ENCODE data around the gene SDHA. TPM values are rescaled to one million over a fixed set of nuclear protein-coding genes. Genes with fewer than 3 reads are reported as not detected.

SDHA gene
- total RNA-seq, 1 experiment from 2014 or later: 134 TPM

- TF ChIP-seq ZNF274 (IDR thresholded peaks at IDR 0.05; ENCODE audit: low read depth, low read length) (no peak), EZH2phosphoT487 (IDR thresholded peaks at IDR 0.05; ENCODE audit: borderline replicate concordance) (no peak)
- POLR2A ChIA-PET: no interaction called here
- DNase-seq (ENCODE audit: low read depth, low spot score) (no peak), ATAC-seq (no peak)
- H4K20me1 ChIP-seq (ENCODE audit: insufficient read depth): no peaks in the 10 kb centered on the region
- H2AFZ ChIP-seq (ENCODE audit: low read depth, low read length, poor library complexity, severe bottlenecking): no peak overlapping the region
- H3K9ac ChIP-seq (ENCODE audit: low read length): no peak overlapping the region
- no peaks in the 10 kb centered on the region for H3K4me1 ChIP-seq (ENCODE audit: control insufficient read depth in 1 of 2, insufficient read depth in 2 of 2, low read length in 2 of 2)
- H3K79me2 ChIP-seq (ENCODE audit: insufficient read depth, low read length): peaks cover 20% of the 10 kb centered on the region; the same call in 1 of the 2 replicates
- H3K27me3 ChIP-seq (ENCODE audit: insufficient read depth, low read length): no peaks in the 10 kb centered on the region
- H3K36me3 ChIP-seq (ENCODE audit: control insufficient read depth in 1 of 2, insufficient read depth in 2 of 2, low read length in 2 of 2): peaks cover 0 to 7% of the 10 kb centered on the region in 2 experiments; a peak in 2 of 4 replicates
- RAD21 ChIA-PET (ENCODE audit: low non-redundant PET in 1 of 2, low total read pairs in 2 of 2, uncharacterized antibody in 2 of 2, unreplicated experiment in 2 of 2): no interaction called here
- H3K4me2 ChIP-seq (ENCODE audit: low read length): no peak overlapping the region
- H3K27ac ChIP-seq (ENCODE audit: low read depth, low read length): no peak overlapping the region
- H3K9me3 ChIP-seq (ENCODE audit: control insufficient read depth in 1 of 2, insufficient read depth in 1 of 2, low read depth in 1 of 2, low read length in 2 of 2): no peaks in the 10 kb centered on the region
- no peaks in the 10 kb centered on the region for H3K9me2 ChIP-seq (ENCODE audit: insufficient read depth)
- BruUV-seq (replicated peaks): no TSS peak
- intact Hi-C loops (cut with micrococcal nuclease): no loop called here
- CTCF ChIA-PET: no interaction called here
- H3K4me3 ChIP-seq (replicated peaks in 1 of 2; ENCODE audit: low read depth in 1 of 2, low read length in 2 of 2): no peak overlapping the region
Measured at GRCh38 chr5:204462-204861, 13.7 kb upstream of the SDHA start.

GRCh38 chr5:204966-205670 lies 13.0 kb upstream of the SDHA start:
- Histone ChIP-seq H3K79me2 (ENCODE audit: insufficient read depth, low read length) (peaks cover 26% of the 10 kb centered on the region), H3K36me3 (ENCODE audit: control insufficient read depth in 1 of 2, insufficient read depth in 2 of 2, low read length in 2 of 2) (peaks cover 0 to 7% of the 10 kb centered on the region in 2 experiments; a peak in 2 of 4 replicates), H3K27me3 (ENCODE audit: insufficient read depth, low read length) (no peaks in the 10 kb centered on the region), H3K4me1 (ENCODE audit: control insufficient read depth in 1 of 2, insufficient read depth in 2 of 2, low read length in 2 of 2) (no peaks in the 10 kb centered on the region), H3K9me3 (ENCODE audit: control insufficient read depth in 1 of 2, insufficient read depth in 1 of 2, low read depth in 1 of 2, low read length in 2 of 2) (no peaks in the 10 kb centered on the region), H3K27ac (ENCODE audit: low read depth, low read length) (no peak overlapping the region), H4K20me1 (ENCODE audit: insufficient read depth) (no peaks in the 10 kb centered on the region), H3K9ac (ENCODE audit: low read length) (no peak overlapping the region), H3K4me2 (ENCODE audit: low read length) (no peak overlapping the region), H3K9me2 (ENCODE audit: insufficient read depth) (no peaks in the 10 kb centered on the region), H2AFZ (ENCODE audit: low read depth, low read length, poor library complexity, severe bottlenecking) (no peak overlapping the region), H3K4me3 (replicated peaks in 1 of 2; ENCODE audit: low read depth in 1 of 2, low read length in 2 of 2) (no peak overlapping the region)
- DNase-seq (ENCODE audit: low read depth, low spot score) (no peak), ATAC-seq (no peak)
- TF ChIP-seq EGR1 (IDR thresholded peaks at IDR 0.05; ENCODE audit: low read depth) (no peak), SRF (IDR thresholded peaks at IDR 0.05; ENCODE audit: low read depth) (no peak), EZH2phosphoT487 (IDR thresholded peaks at IDR 0.05; ENCODE audit: borderline replicate concordance) (no peak), JUND (IDR thresholded peaks at IDR 0.05) (no peak), CBX3 (IDR thresholded peaks at IDR 0.05; ENCODE audit: low read depth) (no peak), POLR2AphosphoS5 (IDR thresholded peaks at IDR 0.05; ENCODE audit: low read depth, low read length) (no peak), ELF1 (IDR thresholded peaks at IDR 0.05; ENCODE audit: borderline replicate concordance, low read depth) (no peak)
- intact Hi-C loops (cut with micrococcal nuclease): no loop called here
- BruUV-seq (replicated peaks): TSS peak; percentile 26
- CTCF ChIA-PET: no interaction called here
- POLR2A ChIA-PET: no interaction called here
- RAD21 ChIA-PET (ENCODE audit: low non-redundant PET in 1 of 2, low total read pairs in 2 of 2, uncharacterized antibody in 2 of 2, unreplicated experiment in 2 of 2): no interaction called here

Data from HCT116 (cell line).